Karpas-422 (cell line): ENCODE results near the gene ELL. TPM values are rescaled to one million over a fixed set of nuclear protein-coding genes. Genes with fewer than 3 reads are reported as not detected.

Source experiments
- DNase-seq: peaks from one replicate; pipeline ENCODE4 v3.0.0-alpha.2; 2015
- H2AFZ ChIP-seq: fragments of 200-600 bp; sonication (generic); 2 replicates; pipeline ENCODE4 v1.6.1; 2014; ENCODE audit warnings: antibody characterized with exemption, low read length, mixed read lengths
- H3K27ac ChIP-seq: fragments of 200-600 bp; sonication (generic); 2 replicates; pipeline ENCODE4 v1.5.1; 2014; ENCODE audit warnings: mild to moderate bottlenecking, low read length, moderate library complexity
- H3K27me3 ChIP-seq: fragments of 200-600 bp; sonication (generic); 2 replicates; pipeline ENCODE4 v1.6.1; 2014; ENCODE audit warnings: low read length, mixed read lengths
- H3K36me3 ChIP-seq: fragments of 200-600 bp; sonication (generic); 2 replicates; pipeline ENCODE4 v1.6.1; 2014; ENCODE audit warnings: low read length, mixed read lengths; ENCODE audit not compliant: insufficient read depth
- H3K4me1 ChIP-seq: fragments of 200-600 bp; sonication (generic); 2 replicates; pipeline ENCODE4 v1.6.1; 2014; ENCODE audit warnings: mild to moderate bottlenecking, low read length, mixed read lengths
- H3K4me2 ChIP-seq: fragments of 200-600 bp; sonication (generic); 2 replicates; pipeline ENCODE4 v1.6.1; 2014; ENCODE audit warnings: low read length, low read depth, mild to moderate bottlenecking; ENCODE audit not compliant: poor library complexity, severe bottlenecking
- H3K4me3 ChIP-seq: fragments of 200-600 bp; sonication (generic); 2 replicates; pipeline ENCODE4 v1.5.1; 2014; ENCODE audit warnings: mild to moderate bottlenecking, antibody characterized with exemption, low read length, mixed read lengths
- H3K79me2 ChIP-seq: fragments of 200-600 bp; sonication (generic); 2 replicates; pipeline ENCODE4 v1.6.1; 2014; ENCODE audit warnings: mild to moderate bottlenecking, low read length, mixed read lengths
- H3K9ac ChIP-seq: fragments of 200-600 bp; sonication (generic); 2 replicates; pipeline ENCODE4 v1.6.0; 2014; ENCODE audit warnings: low read length
- H3K9me2 ChIP-seq: fragments of 200-600 bp; sonication (generic), shearing (Covaris generic); replicated peaks from 2 replicates; pipeline ENCODE4 v1.6.0; 2014; ENCODE audit warnings: mild to moderate bottlenecking, low read length, moderate library complexity; ENCODE audit not compliant: insufficient read depth
- H3K9me3 ChIP-seq: fragments of 300-700, 200-600 bp; sonication (generic); 2 replicates; pipeline ENCODE4 v1.6.1; 2014; ENCODE audit warnings: low read length, mixed read lengths
- H4K20me1 ChIP-seq: fragments of 200-600 bp; sonication (generic); 2 replicates; pipeline ENCODE4 v1.6.1; 2014; ENCODE audit warnings: mild to moderate bottlenecking, antibody characterized with exemption, low read length, low read depth; ENCODE audit not compliant: insufficient read depth
- total RNA-seq: library from RNA; depleted of rRNA; stranded (reverse); fragments of >200 nt; shearing (Covaris generic); gene quantifications from 2 replicates; pipeline ENCODE4 v1.2.3, GENCODE V29; 2014; ENCODE audit warnings: low replicate concordance

ELL gene
- total RNA-seq, 1 experiment from 2014 or later = 10.9 TPM

GRCh38 chr19:18434411-18435175, 87.3 kb downstream of the ELL start:
- Histone ChIP-seq H3K9ac (peak overlapping the region; percentile 93), H2AFZ (no peak overlapping the region), H3K27me3 (no peaks in the 10 kb centered on the region), H3K79me2 (0 out of 2 replicates have a peak, but pooled peaks cover 3% of the 10 kb centered on the region), H3K4me2 (peak overlapping the region; percentile 71), H3K4me3 (peak overlapping the region; percentile 66), H3K4me1 (peaks cover 59% of the 10 kb centered on the region), H3K36me3 (no peaks in the 10 kb centered on the region), H3K9me3 (no peaks in the 10 kb centered on the region), H3K9me2 (no peaks in the 10 kb centered on the region), H4K20me1 (peaks cover 6% of the 10 kb centered on the region; the same call in 1 of the 2 replicates), H3K27ac (peak overlapping the region; percentile 65)
- no peak for DNase-seq

- Histone ChIP-seq H3K9ac (peak overlapping the region; percentile 93), H3K27me3 (no peaks in the 10 kb centered on the region), H3K27ac (peak overlapping the region; percentile 65), H2AFZ (no peak overlapping the region), H3K4me2 (peak overlapping the region; percentile 71), H3K36me3 (no peaks in the 10 kb centered on the region), H3K4me3 (peak overlapping the region; percentile 66), H3K4me1 (peaks cover 59% of the 10 kb centered on the region), H3K9me3 (no peaks in the 10 kb centered on the region), H3K9me2 (no peaks in the 10 kb centered on the region), H4K20me1 (peaks cover 6% of the 10 kb centered on the region; the same call in 1 of the 2 replicates), H3K79me2 (0 out of 2 replicates have a peak, but pooled peaks cover 3% of the 10 kb centered on the region)
- no peak for DNase-seq
Measured at GRCh38 chr19:18433735-18434398, 88.0 kb downstream of the ELL start.

DNA sequence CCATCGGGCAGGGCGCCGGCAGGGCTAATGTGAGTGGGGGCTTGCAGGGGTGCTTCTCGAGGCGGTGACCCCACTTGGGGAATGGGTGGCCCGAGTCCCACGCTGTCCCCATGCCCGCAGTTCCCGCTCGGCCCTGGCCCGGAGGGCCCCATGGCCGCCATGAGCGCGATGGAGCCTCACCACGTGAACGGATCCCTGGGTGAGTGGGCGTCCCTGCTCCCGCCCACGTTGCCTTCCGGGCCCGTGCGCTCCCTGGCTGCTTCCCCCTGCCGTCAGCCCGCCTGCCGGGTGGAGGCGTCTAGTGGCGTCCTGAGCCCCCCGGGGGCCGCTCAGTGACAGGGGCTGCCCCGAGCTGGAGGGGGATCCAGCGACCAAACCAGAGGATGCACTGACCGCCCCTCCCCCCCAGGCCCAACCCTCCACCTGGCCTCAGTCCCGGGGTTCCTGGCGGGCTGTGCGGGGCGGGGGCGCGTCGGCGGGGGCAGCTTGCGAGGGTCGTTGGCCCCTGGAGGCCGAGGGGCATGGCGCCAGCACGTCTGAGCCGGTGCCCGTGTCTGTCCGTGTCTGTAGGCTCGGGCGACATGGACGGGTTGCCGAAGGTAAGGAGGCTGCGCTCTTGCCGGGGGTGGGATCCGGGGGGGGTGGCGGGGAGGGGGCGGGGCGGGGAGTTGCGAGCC, 88.7 kb downstream of the ELL start:
- H3K9me3 ChIP-seq = no peaks in the 10 kb centered on the region
- peak overlapping the region; percentile 85 for H3K27ac ChIP-seq
- H3K36me3 ChIP-seq = no peaks in the 10 kb centered on the region
- peak overlapping the region; percentile 88 for H3K4me2 ChIP-seq
- H4K20me1 ChIP-seq = peaks cover 6% of the 10 kb centered on the region; the same call in 1 of the 2 replicates
- peak overlapping the region; percentile 93 for H3K9ac ChIP-seq
- H3K9me2 ChIP-seq = no peaks in the 10 kb centered on the region
- peak overlapping the region; percentile 81 for H3K4me3 ChIP-seq
- H3K79me2 ChIP-seq = 0 out of 2 replicates have a peak, but pooled peaks cover 3% of the 10 kb centered on the region
- H2AFZ ChIP-seq = no peak overlapping the region
- H3K4me1 ChIP-seq = peaks cover 59% of the 10 kb centered on the region
- peak; percentile 87 for DNase-seq
- no peaks in the 10 kb centered on the region for H3K27me3 ChIP-seq

DNA sequence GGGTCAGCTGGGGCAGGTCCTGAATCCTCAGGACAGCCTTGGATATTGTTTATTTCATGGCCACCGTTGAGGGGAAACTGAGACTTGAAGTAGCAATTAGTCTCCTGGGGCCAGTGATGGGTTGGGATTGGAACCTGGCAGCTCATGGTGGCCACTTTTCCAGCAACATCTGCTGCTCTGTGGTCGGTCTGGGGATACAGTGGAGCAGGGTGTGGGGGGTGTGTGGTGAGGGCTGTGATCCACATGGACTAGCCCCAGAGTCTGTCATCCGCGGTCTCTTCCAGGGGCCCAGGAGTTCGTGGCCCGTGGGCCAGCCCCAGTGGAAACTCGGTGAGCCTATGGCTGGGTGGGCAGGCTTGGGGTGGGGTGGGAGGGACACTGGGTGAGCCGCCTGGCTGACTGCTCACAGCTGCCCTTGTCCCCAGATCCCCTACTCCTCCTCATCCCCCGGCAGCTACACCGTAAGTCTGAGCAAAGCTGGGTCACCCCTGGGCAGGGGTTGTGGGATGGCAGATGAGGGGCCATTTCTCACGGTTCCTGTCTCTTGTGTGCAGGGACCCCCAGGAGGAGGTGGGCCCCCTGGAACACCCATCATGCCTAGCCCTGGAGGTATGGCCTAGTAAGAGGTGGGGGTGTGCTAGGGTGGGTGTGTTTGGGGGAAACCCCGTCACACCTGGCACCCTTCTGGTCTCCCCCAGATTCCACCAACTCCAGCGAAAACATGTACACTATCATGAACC, 89.4 kb downstream of the ELL start:
- Histone ChIP-seq H3K79me2 (0 out of 2 replicates have a peak, but pooled peaks cover 3% of the 10 kb centered on the region), H3K4me2 (peak overlapping the region; percentile 88), H3K4me3 (peak overlapping the region; percentile 81), H3K9me3 (no peaks in the 10 kb centered on the region), H3K4me1 (peaks cover 53% of the 10 kb centered on the region), H2AFZ (no peak overlapping the region), H3K27ac (peak overlapping the region; percentile 85), H3K36me3 (no peaks in the 10 kb centered on the region), H3K9ac (peak overlapping the region; percentile 93), H4K20me1 (peaks cover 8% of the 10 kb centered on the region; the same call in 1 of the 2 replicates), H3K27me3 (no peaks in the 10 kb centered on the region), H3K9me2 (no peaks in the 10 kb centered on the region)
- no peak for DNase-seq

DNA sequence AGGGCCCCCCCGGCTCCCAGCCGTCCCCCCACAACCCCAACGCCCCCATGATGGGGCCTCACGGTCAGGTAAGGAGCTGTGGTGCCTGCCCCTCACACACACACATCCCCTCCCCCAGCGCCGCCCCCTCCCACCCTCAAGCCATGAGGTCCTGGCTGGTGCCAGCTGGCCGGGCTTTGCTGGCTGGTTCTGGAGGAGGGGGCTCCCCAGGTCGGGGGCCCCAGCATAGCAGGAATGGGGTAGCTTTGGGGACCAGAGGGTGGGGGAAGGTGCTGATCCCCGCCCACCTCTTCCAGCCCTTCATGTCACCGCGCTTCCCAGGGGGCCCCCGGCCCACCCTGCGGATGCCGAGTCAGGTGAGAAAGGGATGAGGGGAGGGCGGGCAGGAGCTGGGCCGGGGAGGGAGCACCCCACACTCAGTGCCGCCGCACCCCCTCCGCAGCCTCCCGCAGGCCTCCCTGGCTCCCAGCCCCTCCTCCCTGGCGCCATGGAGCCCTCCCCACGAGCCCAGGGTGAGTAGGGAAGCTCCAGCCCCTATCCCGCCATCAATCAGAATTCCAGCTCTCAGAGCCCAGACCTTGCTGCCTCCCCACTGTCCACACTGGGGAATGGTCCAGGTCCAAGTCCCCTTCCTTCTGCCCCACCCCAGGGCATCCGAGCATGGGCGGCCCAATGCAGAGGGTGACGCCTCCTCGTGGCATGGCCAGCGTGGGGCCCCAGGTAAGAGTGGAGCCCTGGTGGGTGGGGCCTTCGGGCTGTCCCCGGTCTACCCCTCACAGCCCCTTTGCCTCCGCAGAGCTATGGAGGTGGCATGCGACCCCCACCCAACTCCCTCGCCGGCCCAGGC, 90.3 kb downstream of the ELL start:
- Histone ChIP-seq H3K36me3 (no peaks in the 10 kb centered on the region), H4K20me1 (peaks cover 17% of the 10 kb centered on the region; the same call in 1 of the 2 replicates), H3K9me2 (no peaks in the 10 kb centered on the region), H3K27ac (no peak overlapping the region), H3K4me1 (peaks cover 46% of the 10 kb centered on the region), H3K79me2 (0 out of 2 replicates have a peak, but pooled peaks cover 3% of the 10 kb centered on the region), H3K4me2 (peak overlapping the region; percentile 88), H3K27me3 (no peaks in the 10 kb centered on the region), H3K4me3 (peak overlapping the region; percentile 81; the same call in 1 of the 2 replicates), H3K9me3 (no peaks in the 10 kb centered on the region), H3K9ac (peak overlapping the region; percentile 93), H2AFZ (no peak overlapping the region)
- DNase-seq = no peak

DNA sequence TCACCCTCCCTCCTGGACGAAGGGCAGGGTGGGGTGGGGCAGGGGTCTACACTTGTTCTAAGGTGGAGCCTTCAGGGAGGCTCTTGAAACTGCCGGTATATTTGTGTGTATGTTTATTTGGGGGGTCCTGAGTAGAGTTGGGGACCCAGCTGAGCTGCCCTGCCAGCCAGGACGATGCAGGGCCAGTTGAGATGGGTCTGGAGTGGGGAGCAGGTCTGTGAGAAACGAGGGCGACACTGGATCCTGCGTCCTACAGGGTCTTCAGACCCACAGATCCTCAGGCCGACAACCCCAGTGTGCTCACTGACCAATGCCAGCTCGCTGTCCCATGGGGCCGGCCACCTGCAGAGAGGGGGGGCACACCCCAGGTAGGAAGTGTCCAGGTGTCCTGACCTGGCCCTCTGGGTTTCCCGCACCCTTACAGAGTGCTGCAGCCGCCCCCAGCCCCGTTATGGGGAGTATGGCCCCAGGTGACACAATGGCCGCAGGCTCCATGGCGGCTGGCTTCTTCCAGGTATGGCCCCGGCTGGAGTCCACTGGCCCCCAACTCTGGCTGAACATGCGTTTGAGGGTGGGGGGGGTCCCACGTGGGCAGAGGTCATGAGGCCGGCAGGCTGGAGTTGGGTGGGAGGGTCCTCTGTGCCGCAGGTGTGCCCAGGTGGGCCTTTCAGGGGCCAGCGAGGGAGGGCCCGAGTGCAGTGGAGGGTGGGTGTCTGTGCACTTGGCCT, 91.3 kb downstream of the ELL start:
- H3K9me3 ChIP-seq = no peaks in the 10 kb centered on the region
- H3K4me3 ChIP-seq = no peak overlapping the region
- H4K20me1 ChIP-seq = peaks cover 23% of the 10 kb centered on the region; the same call in 1 of the 2 replicates
- no peaks in the 10 kb centered on the region for H3K36me3 ChIP-seq
- H3K79me2 ChIP-seq = 0 out of 2 replicates have a peak, but pooled peaks cover 3% of the 10 kb centered on the region
- no peak overlapping the region for H3K4me2 ChIP-seq
- H3K9me2 ChIP-seq = no peaks in the 10 kb centered on the region
- H3K27ac ChIP-seq = no peak overlapping the region
- no peak overlapping the region for H3K9ac ChIP-seq
- H3K27me3 ChIP-seq = no peaks in the 10 kb centered on the region
- peaks cover 53% of the 10 kb centered on the region for H3K4me1 ChIP-seq
- no peak overlapping the region for H2AFZ ChIP-seq
- DNase-seq = no peak
